Glutamatergic neuron (in vitro differentiated cells): ENCODE results near the gene SLIT1. TPM values are rescaled to one million over a fixed set of nuclear protein-coding genes. Genes with fewer than 3 reads are reported as not detected.

Experiments used
- DNase-seq: peaks from one replicate; pipeline ENCODE4 v3.0.0; 2022
- H3K27ac Mint-ChIP-seq: one replicate; pipeline ENCODE4 v1.8.0; 2020; ENCODE audit warnings: mild to moderate bottlenecking, mixed read lengths, inconsistent platforms; ENCODE audit not compliant: unreplicated experiment
- H3K27me3 Mint-ChIP-seq: one replicate; pipeline ENCODE4 v1.8.0; 2020; ENCODE audit warnings: mild to moderate bottlenecking, moderate library complexity, mixed read lengths, inconsistent platforms; ENCODE audit not compliant: unreplicated experiment
- H3K36me3 Mint-ChIP-seq: one replicate; pipeline ENCODE4 v1.8.0; 2020; ENCODE audit warnings: mild to moderate bottlenecking, mixed read lengths, inconsistent platforms; ENCODE audit not compliant: unreplicated experiment
- H3K4me1 Mint-ChIP-seq: one replicate; pipeline ENCODE4 v1.8.0; 2020; ENCODE audit warnings: mild to moderate bottlenecking, low read depth, mixed read lengths, inconsistent platforms; ENCODE audit not compliant: unreplicated experiment
- H3K4me3 Mint-ChIP-seq: one replicate; pipeline ENCODE4 v1.8.0; 2020; ENCODE audit warnings: mild to moderate bottlenecking, mixed read lengths, inconsistent platforms; ENCODE audit not compliant: unreplicated experiment
- H3K9me3 Mint-ChIP-seq: one replicate; pipeline ENCODE4 v1.8.0; 2020; ENCODE audit warnings: mild to moderate bottlenecking, moderate library complexity, mixed read lengths, inconsistent platforms; ENCODE audit not compliant: unreplicated experiment
- total RNA-seq: library from RNA; stranded (reverse); fragmentation: NEBNext Ultra II Directional; extraction: Animal tissue kit (Norgen Biotek cat#: 25700); gene quantifications from one replicate; pipeline ENCODE4 v1.2.1, GENCODE V29; 2021; ENCODE audit not compliant: unreplicated experiment
- TF ChIP-seq, protein P1 (sequence below): fragments of 200-600 bp; sonication (generic); IDR thresholded peaks from one replicate; pipeline ENCODE4 v1.5.0; 2021; ENCODE audit not compliant: partially characterized antibody, unreplicated experiment

Gene SLIT1
- total RNA-seq, 1 donor from 2014 or later = 11.3 TPM

DNA sequence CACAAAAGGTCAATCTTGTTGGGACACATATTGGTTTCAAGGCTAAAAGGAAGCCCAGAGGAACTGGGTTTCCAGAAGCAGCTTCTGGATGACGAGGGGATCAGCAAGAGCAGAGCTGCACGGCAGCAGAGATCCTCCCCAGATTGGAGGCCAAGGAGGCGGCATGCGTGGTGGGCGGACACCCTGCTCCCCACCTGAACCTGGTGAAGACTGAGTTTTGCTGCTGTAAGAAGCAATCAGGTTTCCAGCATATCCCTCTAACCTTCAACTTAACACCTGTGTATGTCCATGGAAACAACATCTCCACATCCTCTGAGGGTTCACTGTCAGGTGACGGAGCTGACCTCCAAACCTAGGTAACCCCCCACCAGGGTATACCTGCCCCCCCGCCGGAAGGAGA, 35.1 kb downstream of the SLIT1 start:
- Mint-ChIP-seq H3K4me1 (peaks cover 13% of the 10 kb centered on the region), H3K9me3 (no peaks in the 10 kb centered on the region), H3K27ac (no peak overlapping the region), H3K27me3 (peaks cover 9% of the 10 kb centered on the region), H3K4me3 (no peak overlapping the region), H3K36me3 (no peaks in the 10 kb centered on the region)
- DNase-seq = no peak
- TF ChIP-seq, protein P1, sequence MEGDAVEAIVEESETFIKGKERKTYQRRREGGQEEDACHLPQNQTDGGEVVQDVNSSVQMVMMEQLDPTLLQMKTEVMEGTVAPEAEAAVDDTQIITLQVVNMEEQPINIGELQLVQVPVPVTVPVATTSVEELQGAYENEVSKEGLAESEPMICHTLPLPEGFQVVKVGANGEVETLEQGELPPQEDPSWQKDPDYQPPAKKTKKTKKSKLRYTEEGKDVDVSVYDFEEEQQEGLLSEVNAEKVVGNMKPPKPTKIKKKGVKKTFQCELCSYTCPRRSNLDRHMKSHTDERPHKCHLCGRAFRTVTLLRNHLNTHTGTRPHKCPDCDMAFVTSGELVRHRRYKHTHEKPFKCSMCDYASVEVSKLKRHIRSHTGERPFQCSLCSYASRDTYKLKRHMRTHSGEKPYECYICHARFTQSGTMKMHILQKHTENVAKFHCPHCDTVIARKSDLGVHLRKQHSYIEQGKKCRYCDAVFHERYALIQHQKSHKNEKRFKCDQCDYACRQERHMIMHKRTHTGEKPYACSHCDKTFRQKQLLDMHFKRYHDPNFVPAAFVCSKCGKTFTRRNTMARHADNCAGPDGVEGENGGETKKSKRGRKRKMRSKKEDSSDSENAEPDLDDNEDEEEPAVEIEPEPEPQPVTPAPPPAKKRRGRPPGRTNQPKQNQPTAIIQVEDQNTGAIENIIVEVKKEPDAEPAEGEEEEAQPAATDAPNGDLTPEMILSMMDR = no peak

DNA sequence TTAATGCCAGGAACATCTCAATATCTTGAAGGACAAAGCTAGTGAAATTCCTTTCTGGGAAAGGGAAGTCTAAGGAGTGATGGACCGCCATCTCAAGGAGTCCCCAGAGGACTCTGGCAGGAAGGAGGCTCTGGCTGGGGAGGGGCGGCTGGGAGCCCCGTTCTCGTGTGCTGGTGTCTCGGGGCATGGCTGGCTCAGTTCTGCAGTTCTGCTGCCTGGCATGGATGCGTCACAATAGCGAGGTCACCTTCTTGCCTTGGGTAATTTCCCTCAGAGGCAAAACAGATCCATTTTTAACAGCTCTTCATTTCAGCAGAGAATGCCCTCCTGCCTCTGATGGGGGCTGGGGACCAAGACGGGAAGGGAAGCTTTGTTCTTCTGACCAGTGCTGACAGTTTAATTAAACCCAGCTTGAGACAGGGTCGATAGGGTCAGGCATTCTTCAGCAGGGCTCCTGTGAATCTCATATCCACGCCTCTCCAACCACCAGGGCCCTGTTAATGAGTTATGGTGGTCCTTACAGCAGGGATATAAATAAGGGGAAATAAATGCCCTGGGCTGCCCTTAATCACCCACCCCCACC, 35.7 kb downstream of the SLIT1 start:
- TF ChIP-seq, protein P1 = no peak
- Mint-ChIP-seq H3K4me1 (peaks cover 10% of the 10 kb centered on the region), H3K4me3 (no peak overlapping the region), H3K27ac (peak overlapping the region; percentile 7), H3K27me3 (peaks cover 6% of the 10 kb centered on the region), H3K9me3 (no peaks in the 10 kb centered on the region), H3K36me3 (no peaks in the 10 kb centered on the region)
- DNase-seq = no peak

DNA sequence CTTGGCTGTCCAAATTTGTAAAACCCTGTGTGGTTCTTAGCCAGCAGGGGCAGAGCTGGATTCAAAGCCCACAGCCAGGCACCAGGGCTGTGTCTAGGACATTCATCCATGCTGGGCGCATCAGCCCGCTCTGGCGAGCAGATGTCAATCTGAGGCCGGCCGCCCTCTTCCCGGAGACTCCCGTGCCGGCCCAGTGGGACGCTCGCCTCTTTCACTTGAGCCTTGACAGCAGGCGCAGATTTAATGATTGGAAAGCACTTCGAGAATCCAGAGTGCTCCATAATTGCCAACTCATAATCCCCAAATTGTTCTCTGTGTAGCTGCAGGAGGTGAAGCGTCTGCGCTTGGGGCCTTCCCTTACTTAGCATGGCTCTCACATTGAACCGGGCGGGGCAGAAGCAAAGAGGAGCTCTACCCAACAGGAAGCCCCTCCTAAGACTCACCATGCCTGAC, 36.7 kb downstream of the SLIT1 start:
- TF ChIP-seq, protein P1 = no peak
- DNase-seq = peak; percentile 46
- peaks cover 6% of the 10 kb centered on the region for H3K27me3 Mint-ChIP-seq
- H3K27ac Mint-ChIP-seq = peak overlapping the region; percentile 77
- H3K9me3 Mint-ChIP-seq = no peaks in the 10 kb centered on the region
- H3K4me3 Mint-ChIP-seq = no peak overlapping the region
- peaks cover 10% of the 10 kb centered on the region for H3K4me1 Mint-ChIP-seq
- H3K36me3 Mint-ChIP-seq = no peaks in the 10 kb centered on the region

DNA sequence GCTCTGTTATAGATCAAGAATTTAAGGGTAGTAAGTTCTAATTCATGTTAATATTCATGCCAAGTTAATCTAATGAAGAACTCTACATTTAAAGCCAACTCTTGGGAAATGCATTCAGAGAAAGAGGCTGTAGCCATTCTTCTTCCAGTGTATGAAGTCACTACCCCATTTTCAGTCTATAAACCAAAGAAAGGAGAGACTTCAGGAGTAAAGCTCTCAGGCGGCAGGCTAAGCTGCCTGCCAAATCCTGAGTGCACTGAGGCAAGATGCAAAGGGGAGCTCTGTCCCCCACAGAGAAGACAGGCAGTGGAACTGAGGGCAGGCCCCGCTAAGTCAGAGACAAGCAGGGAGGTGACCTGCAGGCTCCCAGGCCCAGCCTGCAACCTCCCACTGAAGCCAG, 41.5 kb downstream of the SLIT1 start:
- peaks cover 19% of the 10 kb centered on the region for H3K4me1 Mint-ChIP-seq
- peaks cover 6% of the 10 kb centered on the region for H3K27me3 Mint-ChIP-seq
- DNase-seq = no peak
- no peak overlapping the region for H3K4me3 Mint-ChIP-seq
- TF ChIP-seq, protein P1 = no peak
- H3K9me3 Mint-ChIP-seq = peaks cover 9% of the 10 kb centered on the region
- no peak overlapping the region for H3K27ac Mint-ChIP-seq
- H3K36me3 Mint-ChIP-seq = no peaks in the 10 kb centered on the region

DNA sequence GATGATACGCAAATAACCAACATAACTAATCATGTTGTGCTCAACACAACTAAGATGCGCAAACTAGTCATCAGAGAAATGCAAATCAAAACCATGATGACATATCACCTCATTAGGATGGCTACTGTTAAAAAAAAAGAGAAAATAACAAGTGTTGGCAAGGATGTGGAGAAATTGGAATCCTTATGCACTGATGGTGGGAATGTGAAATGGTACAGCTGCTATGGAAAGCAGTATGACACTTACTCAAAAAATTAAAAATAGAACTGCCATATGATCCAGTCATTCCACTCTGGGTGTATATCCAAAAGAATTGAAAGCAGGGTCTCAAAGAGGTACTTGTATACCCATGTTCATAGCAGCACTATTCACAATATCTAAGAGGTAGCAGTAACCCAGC, 42.9 kb downstream of the SLIT1 start:
- no peak overlapping the region for H3K4me3 Mint-ChIP-seq
- H3K9me3 Mint-ChIP-seq = peaks cover 9% of the 10 kb centered on the region
- no peaks in the 10 kb centered on the region for H3K36me3 Mint-ChIP-seq
- H3K27ac Mint-ChIP-seq = no peak overlapping the region
- TF ChIP-seq, protein P1 = no peak
- peaks cover 27% of the 10 kb centered on the region for H3K4me1 Mint-ChIP-seq
- no peak for DNase-seq
- H3K27me3 Mint-ChIP-seq = peaks cover 3% of the 10 kb centered on the region
